Hepatocyte (in vitro differentiated cells): Measurements from ENCODE around the gene HSD11B1. TPM values are rescaled to one million over a fixed set of nuclear protein-coding genes. Genes with fewer than 3 reads are reported as not detected.

Experiments
- DNase-seq: peaks from one replicate; pipeline ENCODE4 v3.0.0-alpha.2; 2016; ENCODE audit warnings: low spot score
- H2AFZ ChIP-seq: fragments of 200-600 bp; sonication (generic); 2 replicates; pipeline ENCODE4 v1.6.0; 2016; ENCODE audit warnings: antibody characterized with exemption, mild to moderate bottlenecking
- H3K27ac ChIP-seq: fragments of 200-600 bp; sonication (generic); 2 replicates; pipeline ENCODE4 v1.5.1; 2016; ENCODE audit warnings: mild to moderate bottlenecking
- H3K27me3 ChIP-seq: fragments of 200-600 bp; sonication (generic); 2 replicates; pipeline ENCODE4 v1.6.1; 2016
- H3K36me3 ChIP-seq: fragments of 200-600 bp; sonication (generic); replicated peaks from 2 replicates; pipeline ENCODE4 v1.5.1; 2016; ENCODE audit warnings: low read depth; ENCODE audit not compliant: insufficient read depth
- H3K4me1 ChIP-seq: fragments of 200-600 bp; sonication (generic); 2 replicates; pipeline ENCODE4 v1.5.1; 2016; ENCODE audit warnings: mild to moderate bottlenecking, moderate library complexity; ENCODE audit not compliant: insufficient read depth
- H3K4me2 ChIP-seq: fragments of 200-600 bp; sonication (generic); 2 replicates; pipeline ENCODE4 v1.6.0; 2016
- H3K4me3 ChIP-seq: fragments of 200-600 bp; sonication (generic); 2 replicates; pipeline ENCODE4 v1.5.1; 2016; ENCODE audit warnings: mild to moderate bottlenecking
- H3K79me2 ChIP-seq: fragments of 200-600 bp; sonication (generic); 2 replicates; pipeline ENCODE4 v1.6.0; 2017; ENCODE audit warnings: mild to moderate bottlenecking
- H3K9me2 ChIP-seq: fragments of 200-600 bp; sonication (generic); replicated peaks from 2 replicates; pipeline ENCODE4 v1.6.0; 2017; ENCODE audit warnings: mild to moderate bottlenecking; ENCODE audit not compliant: insufficient read depth
- H3K9me3 ChIP-seq: fragments of 200-600 bp; sonication (generic); 2 replicates; pipeline ENCODE4 v1.5.1; 2016; ENCODE audit warnings: low read depth, mild to moderate bottlenecking
- H4K20me1 ChIP-seq: fragments of 200-600 bp; sonication (generic); 2 replicates; pipeline ENCODE4 v1.6.0; 2016; ENCODE audit warnings: mild to moderate bottlenecking; ENCODE audit not compliant: insufficient read depth, poor library complexity, severe bottlenecking
- EZH2 ChIP-seq: fragments of 200-600 bp; sonication (generic); IDR thresholded peaks from 2 replicates; pipeline ENCODE4 v1.6.1; 2016; ENCODE audit warnings: antibody characterized with exemption, mild to moderate bottlenecking, borderline replicate concordance
- EZH2phosphoT487 ChIP-seq: fragments of 200-600 bp; sonication (generic); IDR thresholded peaks from one replicate; pipeline ENCODE4 v1.6.1; 2018; ENCODE audit warnings: antibody characterized with exemption, mild to moderate bottlenecking, low read depth, moderate library complexity; ENCODE audit not compliant: unreplicated experiment, severe bottlenecking
- WGBS: methylation state at CpG from one replicate; pipeline ENCODE4 v1.1.6; 2016; ENCODE audit warnings: low lambda C conversion rate; ENCODE audit errors: missing lambda C conversion rate; 5-methylcytosine and 5-hydroxymethylcytosine counted together
- polyA plus RNA-seq: library from polyadenylated mRNA; unstranded; fragments of >200 nt; fragmentation: Nextera tagmentation; extraction: Ambion mirVana; gene quantifications from 2 replicates; pipeline ENCODE4 v1.2.1, GENCODE V29; 2016
- total RNA-seq: library from RNA; depleted of rRNA; stranded (reverse); fragments of >200 nt; gene quantifications from 2 replicates; pipeline ENCODE4 v1.2.3, GENCODE V29; 2014
- TF ChIP-seq, protein P1 (sequence below): fragments of 200-600 bp; sonication (generic); IDR thresholded peaks from 2 replicates; pipeline ENCODE4 v1.5.1; 2016; ENCODE audit warnings: antibody characterized with exemption, mild to moderate bottlenecking; ENCODE audit not compliant: poor library complexity

Gene HSD11B1
- total RNA-seq (1.7 and 2.1 TPM in 2 replicates), polyA plus RNA-seq (not detected in 2 replicates)

DNA sequence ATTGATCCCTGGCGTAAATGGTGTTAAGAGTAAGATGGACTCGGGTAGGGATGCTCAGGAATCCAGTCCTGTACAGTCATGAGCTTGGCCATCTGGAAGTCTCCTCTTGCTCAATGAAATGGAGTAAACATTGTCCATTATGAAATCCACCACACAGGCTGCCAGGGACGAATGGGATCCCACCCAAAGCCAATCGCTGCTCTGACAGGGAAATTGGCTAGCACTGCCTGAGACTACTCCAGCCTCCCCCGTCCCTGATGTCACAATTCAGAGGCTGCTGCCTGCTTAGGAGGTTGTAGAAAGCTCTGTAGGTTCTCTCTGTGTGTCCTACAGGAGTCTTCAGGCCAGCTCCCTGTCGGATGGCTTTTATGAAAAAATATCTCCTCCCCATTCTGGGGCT is at the start of gene HSD11B1:
HSD11B1 (plus strand) TSS at position 263 of the 400 bp plus-strand sequence; CDS start at position 360, 97 bp downstream.
- Histone ChIP-seq H3K9me2 (no peaks in the 10 kb centered on the region), H3K4me2 (no peak within 1 kb of the TSS), H3K36me3 (no peaks in the 10 kb centered on the region), H3K4me3 (no peak within 1 kb of the TSS), H3K27me3 (peaks cover 3% of the 10 kb centered on the region), H2AFZ (no peak within 1 kb of the TSS), H3K9me3 (no peaks in the 10 kb centered on the region), H3K27ac (no peak within 1 kb of the TSS), H3K4me1 (no peaks in the 10 kb centered on the region), H3K79me2 (no peaks in the 10 kb centered on the region), H4K20me1 (no peaks in the 10 kb centered on the region)
- no peak for TF ChIP-seq EZH2
- TF ChIP-seq, protein P1, sequence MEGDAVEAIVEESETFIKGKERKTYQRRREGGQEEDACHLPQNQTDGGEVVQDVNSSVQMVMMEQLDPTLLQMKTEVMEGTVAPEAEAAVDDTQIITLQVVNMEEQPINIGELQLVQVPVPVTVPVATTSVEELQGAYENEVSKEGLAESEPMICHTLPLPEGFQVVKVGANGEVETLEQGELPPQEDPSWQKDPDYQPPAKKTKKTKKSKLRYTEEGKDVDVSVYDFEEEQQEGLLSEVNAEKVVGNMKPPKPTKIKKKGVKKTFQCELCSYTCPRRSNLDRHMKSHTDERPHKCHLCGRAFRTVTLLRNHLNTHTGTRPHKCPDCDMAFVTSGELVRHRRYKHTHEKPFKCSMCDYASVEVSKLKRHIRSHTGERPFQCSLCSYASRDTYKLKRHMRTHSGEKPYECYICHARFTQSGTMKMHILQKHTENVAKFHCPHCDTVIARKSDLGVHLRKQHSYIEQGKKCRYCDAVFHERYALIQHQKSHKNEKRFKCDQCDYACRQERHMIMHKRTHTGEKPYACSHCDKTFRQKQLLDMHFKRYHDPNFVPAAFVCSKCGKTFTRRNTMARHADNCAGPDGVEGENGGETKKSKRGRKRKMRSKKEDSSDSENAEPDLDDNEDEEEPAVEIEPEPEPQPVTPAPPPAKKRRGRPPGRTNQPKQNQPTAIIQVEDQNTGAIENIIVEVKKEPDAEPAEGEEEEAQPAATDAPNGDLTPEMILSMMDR: no peak
- 77% methylated on average over 6 of the region's 6 CpGs for WGBS
- peak; percentile 21 for DNase-seq

DNA sequence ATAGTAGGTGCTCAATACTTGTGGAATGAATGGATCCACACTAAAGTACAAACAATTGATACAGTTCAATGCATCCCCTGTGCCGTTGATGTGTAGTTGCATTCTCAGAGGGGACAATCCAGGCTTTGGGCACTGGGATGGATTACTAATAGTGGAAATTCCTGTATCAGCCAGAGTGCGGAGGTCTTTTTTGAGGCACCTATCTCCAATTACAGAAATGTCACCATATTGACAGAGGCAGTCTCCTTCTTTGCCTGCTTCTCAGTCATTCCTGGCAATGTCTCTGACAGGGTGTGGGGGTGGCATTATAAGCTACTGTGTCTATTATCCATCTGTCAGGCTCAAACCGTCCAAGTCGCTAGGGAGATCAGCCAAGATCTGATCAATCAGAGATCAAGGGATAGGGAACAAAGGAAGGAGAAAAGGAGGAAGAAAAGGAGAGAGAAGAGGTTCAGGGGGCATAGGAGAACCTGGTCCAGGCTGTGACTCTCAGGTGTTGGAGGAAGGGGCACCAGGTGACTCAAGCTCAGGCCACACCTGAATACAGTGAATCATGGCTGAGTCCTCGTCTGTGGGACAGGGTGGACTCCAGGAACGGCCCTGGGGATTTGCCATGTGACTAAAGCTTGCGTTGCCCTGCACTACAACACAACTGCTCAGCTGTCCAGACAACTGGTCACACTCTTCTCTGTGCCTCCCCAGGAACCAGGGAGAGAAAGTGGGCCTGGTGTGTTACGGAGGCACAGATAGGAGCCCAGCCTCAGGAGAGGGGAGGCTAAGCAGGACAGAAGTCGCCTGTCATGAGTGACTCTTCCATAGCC is 49.0 kb upstream of the HSD11B1 start:
- H3K9me2 ChIP-seq: no peaks in the 10 kb centered on the region
- no peak overlapping the region for H3K4me3 ChIP-seq
- peak overlapping the region; percentile 97 for H3K27ac ChIP-seq
- H3K27me3 ChIP-seq: no peaks in the 10 kb centered on the region
- DNase-seq: peak; percentile 68
- no peaks in the 10 kb centered on the region for H3K36me3 ChIP-seq
- H4K20me1 ChIP-seq: no peaks in the 10 kb centered on the region
- TF ChIP-seq EZH2phosphoT487 (no peak), EZH2 (no peak)
- TF ChIP-seq, protein P1: no peak
- no peaks in the 10 kb centered on the region for H3K9me3 ChIP-seq
- peaks cover 11% of the 10 kb centered on the region for H3K79me2 ChIP-seq
- no peak overlapping the region for H3K4me2 ChIP-seq
- WGBS: 80% methylated on average over 9 of the region's 9 CpGs
- H3K4me1 ChIP-seq: peaks cover 29% of the 10 kb centered on the region
- no peak overlapping the region for H2AFZ ChIP-seq

DNA sequence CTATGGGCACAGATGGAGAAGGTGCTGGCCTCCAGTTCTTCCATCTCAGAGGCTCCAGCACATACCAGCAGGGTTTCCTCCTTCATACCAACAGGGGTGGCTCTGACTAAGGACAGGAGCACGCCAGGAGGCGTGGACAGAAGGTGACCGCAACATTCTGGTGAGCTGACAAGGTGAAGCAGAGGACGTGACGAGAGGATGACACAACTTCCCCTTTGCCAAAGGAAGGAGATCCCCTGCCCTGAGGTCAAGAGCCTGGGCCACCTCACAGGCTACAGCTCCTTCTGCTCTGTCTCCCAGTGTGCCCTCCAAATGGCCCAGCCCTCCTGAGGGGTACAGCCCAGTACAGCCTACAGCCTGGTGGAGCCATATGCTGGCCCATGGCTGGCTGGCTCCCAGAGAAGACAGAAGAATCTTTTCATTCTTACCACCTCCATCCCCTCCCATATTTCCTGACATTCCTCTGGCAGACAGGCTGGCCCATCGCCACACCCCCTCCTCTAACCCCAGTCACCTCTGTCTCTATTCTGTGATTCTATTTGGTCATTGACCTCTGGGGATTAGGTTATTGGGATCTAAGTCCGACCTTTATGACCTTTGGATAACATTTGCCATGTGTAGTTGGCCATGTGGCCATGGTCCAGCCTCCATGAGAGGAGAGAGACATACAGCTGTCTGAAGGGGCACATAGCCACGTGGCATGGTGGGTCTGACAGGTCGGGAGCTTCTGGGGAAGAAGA is 47.3 kb upstream of the HSD11B1 start:
- Histone ChIP-seq H3K9me2 (no peaks in the 10 kb centered on the region), H4K20me1 (no peaks in the 10 kb centered on the region), H3K4me1 (peaks cover 26% of the 10 kb centered on the region), H3K79me2 (no peaks in the 10 kb centered on the region), H3K4me3 (no peak overlapping the region), H3K4me2 (no peak overlapping the region), H3K9me3 (no peaks in the 10 kb centered on the region), H3K36me3 (no peaks in the 10 kb centered on the region), H3K27me3 (no peaks in the 10 kb centered on the region), H2AFZ (no peak overlapping the region), H3K27ac (no peak overlapping the region)
- no peak for TF ChIP-seq EZH2phosphoT487
- 85% methylated on average over 9 of the region's 9 CpGs for WGBS
- no peak for DNase-seq

DNA sequence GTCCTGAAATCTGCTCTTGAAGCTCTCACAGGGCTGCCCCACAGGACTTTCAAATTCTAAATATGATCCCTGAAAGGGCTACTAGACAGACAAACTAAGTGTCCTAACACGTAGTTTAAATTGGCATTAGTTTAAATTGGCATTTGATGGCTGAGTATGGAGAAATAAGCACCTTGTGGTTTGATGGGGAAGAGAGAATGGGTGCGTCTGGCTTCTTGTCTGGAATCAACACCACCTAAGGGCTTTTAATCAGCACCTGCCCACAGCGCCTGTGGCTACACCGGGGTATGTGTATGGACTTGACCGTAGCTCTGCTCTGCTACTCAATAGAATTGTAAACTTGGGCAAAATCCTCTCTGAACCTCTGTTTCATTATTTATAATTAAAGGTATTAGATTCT is 46.7 kb upstream of the HSD11B1 start:
- H3K79me2 ChIP-seq: no peaks in the 10 kb centered on the region
- H3K27ac ChIP-seq: no peak overlapping the region
- no peak for DNase-seq
- H3K4me3 ChIP-seq: no peak overlapping the region
- no peaks in the 10 kb centered on the region for H3K36me3 ChIP-seq
- H3K4me1 ChIP-seq: peaks cover 26% of the 10 kb centered on the region
- no peak overlapping the region for H3K4me2 ChIP-seq
- no peaks in the 10 kb centered on the region for H3K9me2 ChIP-seq
- 74% methylated on average over 5 of the region's 5 CpGs for WGBS
- H3K9me3 ChIP-seq: no peaks in the 10 kb centered on the region
- TF ChIP-seq EZH2phosphoT487: no peak
- TF ChIP-seq EZH2: no peak
- TF ChIP-seq, protein P1: no peak
- H4K20me1 ChIP-seq: no peaks in the 10 kb centered on the region
- no peaks in the 10 kb centered on the region for H3K27me3 ChIP-seq
- H2AFZ ChIP-seq: no peak overlapping the region
